GM18499 (cell line): Measurements from ENCODE around the gene PRKRIP1.
"Not testable (repeated sequence)": the region's sequence is repeated elsewhere in the genome, so short reads cannot be mapped to it uniquely, and the experiment has no call there.

Source experiments
- ATAC-seq: cut with Tn5 transposase; IDR thresholded peaks from one replicate; pipeline ENCODE4 v1.9.1; 2021; ENCODE audit warnings: moderate number of reproducible peaks; ENCODE audit not compliant: insufficient read depth, unreplicated experiment

PRKRIP1 gene

GRCh38 chr7:102395873-102396709, at the start of gene PRKRIP1:
Gene PRKRIP1 (plus strand): TSS chr7:102396363. CDS start chr7:102396412, 49 bp downstream.
- ATAC-seq, result peak; percentile 95

GRCh38 chr7:102346983-102347382, 49.2 kb upstream of the PRKRIP1 start:
- not testable (repeated sequence) for ATAC-seq

- not testable (repeated sequence) for ATAC-seq
These were observed 39.8 kb upstream of the PRKRIP1 start, which contains the start of gene SPDYE6 for GRCh38 chr7:102356344-102356743. Gene SPDYE6 (minus strand): TSS chr7:102356444. CDS start chr7:102356023, 421 bp downstream.

- peak; percentile 97 for ATAC-seq
These were observed 32.4 kb upstream of the PRKRIP1 start for GRCh38 chr7:102363549-102364393.

- not testable (repeated sequence) for ATAC-seq
These were observed 31.7 kb upstream of the PRKRIP1 start for GRCh38 chr7:102364394-102364886.

GRCh38 chr7:102365390-102365789, 30.8 kb upstream of the PRKRIP1 start:
- ATAC-seq, result not testable (repeated sequence)

GRCh38 chr7:102370038-102370437, 26.1 kb upstream of the PRKRIP1 start:
- ATAC-seq, result not testable (repeated sequence)

GRCh38 chr7:102372796-102373195, 23.4 kb upstream of the PRKRIP1 start:
- ATAC-seq, result not testable (repeated sequence)

- no peak for ATAC-seq
These were observed 19.1 kb upstream of the PRKRIP1 start for GRCh38 chr7:102376964-102377466.

- ATAC-seq, result not testable (repeated sequence)
These were observed 15.3 kb upstream of the PRKRIP1 start for GRCh38 chr7:102380837-102381236.

- not testable (repeated sequence) for ATAC-seq
These were observed 14.3 kb upstream of the PRKRIP1 start for GRCh38 chr7:102381696-102382425.

- ATAC-seq, result no peak
These were observed 9.1 kb upstream of the PRKRIP1 start for GRCh38 chr7:102387064-102387463.

GRCh38 chr7:102389810-102390209, 6.4 kb upstream of the PRKRIP1 start:
- no peak for ATAC-seq

GRCh38 chr7:102390697-102391484, 5.3 kb upstream of the PRKRIP1 start:
- ATAC-seq, result no peak

- ATAC-seq, result no peak
These were observed 3.8 kb upstream of the PRKRIP1 start for GRCh38 chr7:102392330-102392729.

GRCh38 chr7:102393467-102393866, 2.7 kb upstream of the PRKRIP1 start:
- no peak for ATAC-seq

GRCh38 chr7:102395592-102395872, 631 bp upstream of the PRKRIP1 start:
- no peak for ATAC-seq

- ATAC-seq, result no peak
These were observed 502 bp downstream of the PRKRIP1 start for GRCh38 chr7:102396710-102397019.

GRCh38 chr7:102398543-102398942, 2.4 kb downstream of the PRKRIP1 start:
- no peak for ATAC-seq

GRCh38 chr7:102400360-102400759, 4.2 kb downstream of the PRKRIP1 start:
- no peak for ATAC-seq
